Measurements from ENCODE around the gene ATP2C1. TPM values are rescaled to one million over a fixed set of nuclear protein-coding genes. Genes with fewer than 3 reads are reported as not detected.

Gene ATP2C1
- total RNA-seq, 1 donor from 2014 or later = 161 TPM

- Histone ChIP-seq H2AFZ (replicated peaks) (no peak overlapping the region), H3K4me3 (no peak overlapping the region), H3K9ac (no peak overlapping the region), H3K36me3 (peaks cover 17% of the 10 kb centered on the region), H3K79me2 (ENCODE audit: low read depth) (no peaks in the 10 kb centered on the region), H3K9me3 (ENCODE audit: low read depth) (no peaks in the 10 kb centered on the region), H3K4me2 (no peak overlapping the region), H3F3A (ENCODE audit: low read depth) (no peaks in the 10 kb centered on the region), H3K27ac (no peak overlapping the region), H3K27me3 (no peaks in the 10 kb centered on the region), H3K4me1 (peaks cover 9% of the 10 kb centered on the region), H4K20me1 (ENCODE audit: low read depth) (no peaks in the 10 kb centered on the region)
- H3K27ac Mint-ChIP-seq = no peak overlapping the region
- H3K27me3 Mint-ChIP-seq (ENCODE audit: insufficient read depth, low read depth) = peaks cover 3% of the 10 kb centered on the region
- H3K9me3 Mint-ChIP-seq = peaks cover 4% of the 10 kb centered on the region
- DNase-seq (ENCODE audit: low spot score) = no peak
- H3K36me3 Mint-ChIP-seq = peaks cover 35% of the 10 kb centered on the region
- no peaks in the 10 kb centered on the region for H3K4me1 Mint-ChIP-seq
- H3K4me3 Mint-ChIP-seq = no peak overlapping the region
- TF ChIP-seq EZH2phosphoT487 (IDR thresholded peaks at IDR 0.05) (no peak), EZH2 (IDR thresholded peaks at IDR 0.05) (no peak), CTCF (IDR thresholded peaks at IDR 0.05) (no peak)
Measured at GRCh38 chr3:130948929-130949328, 55.0 kb downstream of the ATP2C1 start.

DNA sequence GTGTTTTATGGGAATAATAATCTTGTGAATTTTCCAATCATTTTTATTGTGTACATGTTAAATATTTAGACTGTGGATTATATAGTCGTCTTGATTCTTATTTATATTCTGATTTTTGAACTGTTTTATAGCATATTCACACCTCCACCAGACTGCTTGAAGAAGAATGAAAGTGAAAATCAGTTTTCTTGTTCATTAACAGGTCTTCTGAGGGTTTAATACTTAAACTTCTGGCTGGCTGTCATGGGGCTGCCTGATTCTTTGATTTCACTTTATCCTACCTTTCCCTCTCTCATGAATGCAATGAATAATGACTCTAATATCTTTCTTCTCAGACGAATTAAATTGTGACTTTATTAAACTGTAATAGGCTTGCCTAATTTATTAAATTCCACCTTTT lies 56.2 kb downstream of the ATP2C1 start:
- H3K27ac ChIP-seq = no peak overlapping the region
- no peaks in the 10 kb centered on the region for H4K20me1 ChIP-seq (ENCODE audit: low read depth)
- H3F3A ChIP-seq (ENCODE audit: low read depth) = no peaks in the 10 kb centered on the region
- peaks cover 9% of the 10 kb centered on the region for H3K4me1 ChIP-seq
- H3K9ac ChIP-seq = no peak overlapping the region
- no peak overlapping the region for H3K4me3 Mint-ChIP-seq
- no peaks in the 10 kb centered on the region for H3K4me1 Mint-ChIP-seq
- H3K9me3 ChIP-seq (ENCODE audit: low read depth) = no peaks in the 10 kb centered on the region
- DNase-seq (ENCODE audit: low spot score) = no peak
- H3K27me3 ChIP-seq = no peaks in the 10 kb centered on the region
- H3K79me2 ChIP-seq (ENCODE audit: low read depth) = no peaks in the 10 kb centered on the region
- no peaks in the 10 kb centered on the region for H3K27me3 Mint-ChIP-seq (ENCODE audit: insufficient read depth, low read depth)
- H3K27ac Mint-ChIP-seq = no peak overlapping the region
- peaks cover 4% of the 10 kb centered on the region for H3K9me3 Mint-ChIP-seq
- H3K36me3 ChIP-seq = peaks cover 17% of the 10 kb centered on the region
- peaks cover 33% of the 10 kb centered on the region for H3K36me3 Mint-ChIP-seq
- no peak overlapping the region for H2AFZ ChIP-seq (replicated peaks)
- TF ChIP-seq EZH2 (IDR thresholded peaks at IDR 0.05) (no peak), EZH2phosphoT487 (IDR thresholded peaks at IDR 0.05) (no peak), CTCF (IDR thresholded peaks at IDR 0.05) (no peak)
- H3K4me2 ChIP-seq = no peak overlapping the region
- no peak overlapping the region for H3K4me3 ChIP-seq

DNA sequence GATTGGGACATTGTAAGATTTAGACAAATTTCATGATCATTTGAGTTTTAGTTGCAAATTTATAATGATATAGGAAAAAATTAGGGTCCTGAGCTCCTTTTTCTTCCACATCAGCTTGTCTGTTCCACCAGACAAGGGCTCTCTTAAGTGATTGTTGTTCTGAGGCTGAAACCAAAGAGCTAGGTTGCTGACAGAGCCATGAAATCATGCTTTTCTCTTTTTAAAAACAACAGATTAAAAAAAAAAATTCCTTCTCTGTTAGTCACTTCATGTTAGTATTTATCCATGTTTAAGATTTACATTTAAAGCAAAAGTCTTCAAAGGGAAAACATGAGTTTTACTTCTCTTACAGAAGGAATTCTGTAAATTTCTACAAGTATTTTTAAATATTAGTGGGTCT lies 56.8 kb downstream of the ATP2C1 start:
- H3K36me3 Mint-ChIP-seq = peaks cover 32% of the 10 kb centered on the region
- peaks cover 9% of the 10 kb centered on the region for H3K4me1 ChIP-seq
- H3K36me3 ChIP-seq = peaks cover 17% of the 10 kb centered on the region
- no peak overlapping the region for H3K4me2 ChIP-seq
- no peak overlapping the region for H3K27ac ChIP-seq
- DNase-seq (ENCODE audit: low spot score) = no peak
- H3K9me3 ChIP-seq (ENCODE audit: low read depth) = no peaks in the 10 kb centered on the region
- H3K27me3 ChIP-seq = no peaks in the 10 kb centered on the region
- H3K27ac Mint-ChIP-seq = no peak overlapping the region
- no peak overlapping the region for H3K9ac ChIP-seq
- H3K79me2 ChIP-seq (ENCODE audit: low read depth) = no peaks in the 10 kb centered on the region
- H3K4me3 ChIP-seq = no peak overlapping the region
- H2AFZ ChIP-seq (replicated peaks) = no peak overlapping the region
- no peaks in the 10 kb centered on the region for H3K27me3 Mint-ChIP-seq (ENCODE audit: insufficient read depth, low read depth)
- no peak overlapping the region for H3K4me3 Mint-ChIP-seq
- no peaks in the 10 kb centered on the region for H4K20me1 ChIP-seq (ENCODE audit: low read depth)
- TF ChIP-seq EZH2phosphoT487 (IDR thresholded peaks at IDR 0.05) (no peak), CTCF (IDR thresholded peaks at IDR 0.05) (no peak), EZH2 (IDR thresholded peaks at IDR 0.05) (no peak)
- H3K4me1 Mint-ChIP-seq = no peaks in the 10 kb centered on the region
- H3F3A ChIP-seq (ENCODE audit: low read depth) = no peaks in the 10 kb centered on the region
- H3K9me3 Mint-ChIP-seq = peaks cover 4% of the 10 kb centered on the region
